SU-DHL-6 (cell line): ENCODE measurements around the gene PRSS27.

Experiments
- H2AFZ ChIP-seq: fragments of 200-600 bp; sonication (generic); 2 replicates; pipeline ENCODE4 v1.6.1; 2014; ENCODE audit warnings: low read depth, mild to moderate bottlenecking, moderate library complexity, mixed read lengths, antibody characterized with exemption, low read length; ENCODE audit not compliant: severe bottlenecking
- H3F3A ChIP-seq: fragments of 200-600 bp; shearing (Covaris generic); 2 replicates; pipeline ENCODE4 v1.6.0; 2016; ENCODE audit warnings: antibody characterized with exemption, mild to moderate bottlenecking; ENCODE audit not compliant: insufficient read depth
- H3K27ac ChIP-seq: fragments of 200-600 bp; sonication (generic); 2 replicates; pipeline ENCODE4 v1.5.1; 2016; ENCODE audit warnings: low read depth, mild to moderate bottlenecking, low read length, moderate library complexity, mixed read lengths
- H3K27me3 ChIP-seq: fragments of 200-600 bp; sonication (generic), shearing (Covaris generic); 2 replicates; pipeline ENCODE4 v1.6.0; 2014; ENCODE audit warnings: mild to moderate bottlenecking, low read length
- H3K36me3 ChIP-seq: fragments of 200-600 bp; sonication (generic); 2 replicates; pipeline ENCODE4 v1.6.1; 2014; ENCODE audit warnings: mild to moderate bottlenecking, low read length, mixed read lengths
- H3K4me2 ChIP-seq: fragments of 300-600, 200-600 bp; shearing (Covaris generic), sonication (generic); 2 replicates; pipeline ENCODE4 v1.6.0; 2014; ENCODE audit warnings: low read length, low read depth, mild to moderate bottlenecking; ENCODE audit not compliant: poor library complexity, severe bottlenecking
- H3K4me3 ChIP-seq: fragments of 200-600 bp; sonication (generic); 2 replicates; pipeline ENCODE4 v1.5.1; 2014; ENCODE audit warnings: antibody characterized with exemption, low read length, mild to moderate bottlenecking, mixed read lengths; ENCODE audit not compliant: insufficient read depth, poor library complexity, severe bottlenecking
- H3K79me2 ChIP-seq: fragments of 200-600 bp; sonication (generic); 2 replicates; pipeline ENCODE4 v1.6.1; 2014; ENCODE audit warnings: mild to moderate bottlenecking, low read length, moderate library complexity; ENCODE audit not compliant: insufficient read depth
- H3K9ac ChIP-seq: fragments of 200-600 bp; sonication (generic); 2 replicates; pipeline ENCODE4 v1.7.0; 2014; ENCODE audit warnings: mild to moderate bottlenecking, low read length
- H3K9me2 ChIP-seq: fragments of 200-600 bp; sonication (generic); replicated peaks from 2 replicates; pipeline ENCODE4 v1.6.1; 2014; ENCODE audit warnings: low read length; ENCODE audit not compliant: insufficient read depth
- H3K9me3 ChIP-seq: fragments of 200-600 bp; sonication (generic); 2 replicates; pipeline ENCODE4 v1.6.1; 2014; ENCODE audit warnings: low read length, mixed read lengths; ENCODE audit not compliant: insufficient read depth
- H4K20me1 ChIP-seq: fragments of 200-600 bp; sonication (generic); 2 replicates; pipeline ENCODE4 v1.6.1; 2014; ENCODE audit warnings: low read depth, mild to moderate bottlenecking, antibody characterized with exemption, low read length, moderate library complexity, mixed read lengths
- CTCF ChIP-seq: fragments of 200-600 bp; sonication (generic); IDR thresholded peaks from one replicate; pipeline ENCODE4 v1.5.1; 2017; ENCODE audit warnings: antibody characterized with exemption, mild to moderate bottlenecking, low read length, moderate library complexity; ENCODE audit not compliant: insufficient read depth, poor library complexity, severe bottlenecking
- EZH2phosphoT487 ChIP-seq: fragments of 200-600 bp; sonication (generic), shearing (Covaris generic); conservative IDR thresholded peaks from 2 replicates; pipeline ENCODE4 v1.6.1; 2018; ENCODE audit warnings: mild to moderate bottlenecking, antibody characterized with exemption, low read length, moderate library complexity, mixed read lengths

The PRSS27 gene

GRCh38 chr16:2706085-2706484, 13.9 kb downstream of the PRSS27 start:
- Histone ChIP-seq H3K9me3 (no peaks in the 10 kb centered on the region), H3K9me2 (no peaks in the 10 kb centered on the region), H3K27ac (no peak overlapping the region), H3K4me2 (no peak overlapping the region), H2AFZ (no peak overlapping the region), H3K36me3 (no peaks in the 10 kb centered on the region), H3K79me2 (no peaks in the 10 kb centered on the region), H4K20me1 (no peaks in the 10 kb centered on the region), H3K9ac (no peak overlapping the region), H3K27me3 (no peaks in the 10 kb centered on the region), H3K4me3 (no peak overlapping the region), H3F3A (no peaks in the 10 kb centered on the region)
- TF ChIP-seq CTCF (no peak), EZH2phosphoT487 (no peak)

GRCh38 chr16:2705351-2705750, 14.7 kb downstream of the PRSS27 start:
- Histone ChIP-seq H3F3A (no peaks in the 10 kb centered on the region), H3K36me3 (no peaks in the 10 kb centered on the region)
- TF ChIP-seq CTCF (no peak), EZH2phosphoT487 (no peak)

GRCh38 chr16:2704983-2705275, 15.1 kb downstream of the PRSS27 start:
- no peak overlapping the region for H3K4me2 ChIP-seq
- no peaks in the 10 kb centered on the region for H3K9me2 ChIP-seq
- no peaks in the 10 kb centered on the region for H3K27me3 ChIP-seq
- no peak overlapping the region for H3K27ac ChIP-seq
- no peak overlapping the region for H3K9ac ChIP-seq
- no peak overlapping the region for H2AFZ ChIP-seq
- no peaks in the 10 kb centered on the region for H3F3A ChIP-seq
- TF ChIP-seq EZH2phosphoT487, result no peak
- no peak for TF ChIP-seq CTCF
- H3K9me3 ChIP-seq, result no peaks in the 10 kb centered on the region
- H3K4me3 ChIP-seq, result no peak overlapping the region
- no peaks in the 10 kb centered on the region for H3K79me2 ChIP-seq
- H4K20me1 ChIP-seq, result no peaks in the 10 kb centered on the region
- H3K36me3 ChIP-seq, result no peaks in the 10 kb centered on the region

More at GRCh38 chr16:2705351-2705750, 14.7 kb downstream of the PRSS27 start:
- Histone ChIP-seq H3K4me2 (no peak overlapping the region), H3K27ac (no peak overlapping the region), H3K4me3 (no peak overlapping the region), H3K9me3 (no peaks in the 10 kb centered on the region), H4K20me1 (no peaks in the 10 kb centered on the region), H3K9ac (no peak overlapping the region), H3K79me2 (no peaks in the 10 kb centered on the region), H3K27me3 (no peaks in the 10 kb centered on the region), H2AFZ (no peak overlapping the region), H3K9me2 (no peaks in the 10 kb centered on the region)
